ENCODE data around the gene SYT14. TPM values are rescaled to one million over a fixed set of nuclear protein-coding genes. Genes with fewer than 3 reads are reported as not detected.
"Not testable (repeated sequence)": the region's sequence is repeated elsewhere in the genome, so short reads cannot be mapped to it uniquely, and the experiment has no call there.

SYT14 gene
- polyA plus RNA-seq: under 1 TPM in 2 of 4 donors, not detected in 2; 0.13 TPM
- long read RNA-seq, donor 1: 0 reads
- long read RNA-seq, donor 2: 0 reads
- long read RNA-seq, donor 3: 0 reads
- long read RNA-seq, donor 4: 0 reads
- long read RNA-seq, donor 5: 0 reads
- long read RNA-seq, donor 6: 0 reads
- long read RNA-seq, donor 7: 0 reads
- long read RNA-seq, donor 8: 0 reads
- long read RNA-seq, donor 9: 0 reads
- long read RNA-seq, donor 10: 0 reads

GRCh38 chr1:209937996-209938959 lies at the start of gene SYT14:
Gene SYT14, plus strand, starts transcription at chr1:209938217. Its CDS starts 48 bp downstream, at chr1:209938265.
- 3 to 13% (median 12%) methylated on average over 54 to 98 of the region's 98 CpGs for WGBS, 3 donors
- DNase-seq (peak in 1 of 2 donors; percentile 21), FAIRE-seq (no peak)
- peaks cover 0 to 3% (median 2%) of the 10 kb centered on the region in 3 donors for H3K4me1 ChIP-seq (ENCODE audit: control insufficient read depth in 3 of 3, insufficient read depth in 2 of 3, low read depth in 1 of 3, low read length in 2 of 3)
- H3K27me3 ChIP-seq (ENCODE audit: control insufficient read depth in 3 of 3, insufficient read depth in 3 of 3, low read length in 3 of 3): peaks cover 0 to 11% (median 9%) of the 10 kb centered on the region in 3 donors
- H3K27ac ChIP-seq (ENCODE audit: low read depth in 1 of 3, low read length in 2 of 3): no peak within 1 kb of the TSS
- H3K9me3 ChIP-seq (ENCODE audit: control insufficient read depth in 2 of 2, insufficient read depth in 1 of 2, low read depth in 1 of 2, low read length in 1 of 2): no peaks in the 10 kb centered on the region
- peak within 1 kb of the TSS in 2 of 3 donors; percentile 7 to 29 for H3K4me3 ChIP-seq (ENCODE audit: low read depth in 1 of 3, low read length in 3 of 3)
- no peaks in the 10 kb centered on the region for H3K36me3 ChIP-seq (ENCODE audit: control insufficient read depth in 3 of 3, insufficient read depth in 2 of 3, low read depth in 1 of 3, low read length in 3 of 3)

- not testable (repeated sequence) for H3K27ac ChIP-seq (ENCODE audit: low read depth in 1 of 3, low read length in 2 of 3); H3K27me3 ChIP-seq (ENCODE audit: control insufficient read depth in 3 of 3, insufficient read depth in 3 of 3, low read length in 3 of 3); FAIRE-seq; H3K9me3 ChIP-seq (ENCODE audit: control insufficient read depth in 2 of 2, insufficient read depth in 1 of 2, low read depth in 1 of 2, low read length in 1 of 2); H3K4me1 ChIP-seq (ENCODE audit: control insufficient read depth in 3 of 3, insufficient read depth in 2 of 3, low read depth in 1 of 3, low read length in 2 of 3); H3K36me3 ChIP-seq (ENCODE audit: control insufficient read depth in 3 of 3, insufficient read depth in 2 of 3, low read depth in 1 of 3, low read length in 3 of 3); DNase-seq; H3K4me3 ChIP-seq (ENCODE audit: low read depth in 1 of 3, low read length in 3 of 3)
- WGBS, 3 donors: 86 to 87% (median 87%) methylated on average over 31 of the region's 31 CpGs
Observed at GRCh38 chr1:209888291-209889076, 49.5 kb upstream of the SYT14 start.

GRCh38 chr1:209889077-209889418 lies 49.0 kb upstream of the SYT14 start:
- peaks cover 0 to 6% (median 0%) of the 10 kb centered on the region in 3 donors for H3K4me1 ChIP-seq (ENCODE audit: control insufficient read depth in 3 of 3, insufficient read depth in 2 of 3, low read depth in 1 of 3, low read length in 2 of 3)
- 89 to 93% (median 92%) methylated on average over 27 to 35 of the region's 35 CpGs for WGBS, 3 donors
- no peak overlapping the region for H3K27ac ChIP-seq (ENCODE audit: low read depth in 1 of 3, low read length in 2 of 3)
- FAIRE-seq (no peak), DNase-seq (no peak)
- peaks cover 0 to 4% of the 10 kb centered on the region in 2 donors for H3K9me3 ChIP-seq (ENCODE audit: control insufficient read depth in 2 of 2, insufficient read depth in 1 of 2, low read depth in 1 of 2, low read length in 1 of 2)
- H3K36me3 ChIP-seq (ENCODE audit: control insufficient read depth in 3 of 3, insufficient read depth in 2 of 3, low read depth in 1 of 3, low read length in 3 of 3): no peaks in the 10 kb centered on the region
- no peak overlapping the region for H3K4me3 ChIP-seq (ENCODE audit: low read depth in 1 of 3, low read length in 3 of 3)
- H3K27me3 ChIP-seq (ENCODE audit: control insufficient read depth in 3 of 3, insufficient read depth in 3 of 3, low read length in 3 of 3): peaks cover 0 to 3% (median 0%) of the 10 kb centered on the region in 3 donors

GRCh38 chr1:209890641-209891330 lies 47.2 kb upstream of the SYT14 start:
- WGBS, 3 donors: 61 to 71% (median 61%) methylated on average over 3 of the region's 3 CpGs
- Histone ChIP-seq H3K36me3 (ENCODE audit: control insufficient read depth in 3 of 3, insufficient read depth in 2 of 3, low read depth in 1 of 3, low read length in 3 of 3) (no peaks in the 10 kb centered on the region), H3K27ac (ENCODE audit: low read depth in 1 of 3, low read length in 2 of 3) (no peak overlapping the region), H3K4me1 (ENCODE audit: control insufficient read depth in 3 of 3, insufficient read depth in 2 of 3, low read depth in 1 of 3, low read length in 2 of 3) (no peaks in the 10 kb centered on the region), H3K9me3 (ENCODE audit: control insufficient read depth in 2 of 2, insufficient read depth in 1 of 2, low read depth in 1 of 2, low read length in 1 of 2) (peaks cover 0 to 4% of the 10 kb centered on the region in 2 donors), H3K4me3 (ENCODE audit: low read depth in 1 of 3, low read length in 3 of 3) (no peak overlapping the region), H3K27me3 (ENCODE audit: control insufficient read depth in 3 of 3, insufficient read depth in 3 of 3, low read length in 3 of 3) (peaks cover 0 to 3% (median 0%) of the 10 kb centered on the region in 3 donors)
- DNase-seq (no peak), FAIRE-seq (no peak)

GRCh38 chr1:209893751-209894150 lies 44.3 kb upstream of the SYT14 start:
- Histone ChIP-seq H3K27me3 (ENCODE audit: control insufficient read depth in 3 of 3, insufficient read depth in 3 of 3, low read length in 3 of 3) (peaks cover 0 to 3% (median 0%) of the 10 kb centered on the region in 3 donors), H3K36me3 (ENCODE audit: control insufficient read depth in 3 of 3, insufficient read depth in 2 of 3, low read depth in 1 of 3, low read length in 3 of 3) (no peaks in the 10 kb centered on the region), H3K27ac (ENCODE audit: low read depth in 1 of 3, low read length in 2 of 3) (no peak overlapping the region), H3K4me3 (ENCODE audit: low read depth in 1 of 3, low read length in 3 of 3) (no peak overlapping the region), H3K4me1 (ENCODE audit: control insufficient read depth in 3 of 3, insufficient read depth in 2 of 3, low read depth in 1 of 3, low read length in 2 of 3) (no peaks in the 10 kb centered on the region), H3K9me3 (ENCODE audit: control insufficient read depth in 2 of 2, insufficient read depth in 1 of 2, low read depth in 1 of 2, low read length in 1 of 2) (no peaks in the 10 kb centered on the region)
- 89 to 93% (median 91%) methylated on average over 6 of the region's 6 CpGs for WGBS, 3 donors
- FAIRE-seq: no peak
- no peak for DNase-seq

- no peaks in the 10 kb centered on the region for H3K9me3 ChIP-seq (ENCODE audit: control insufficient read depth in 2 of 2, insufficient read depth in 1 of 2, low read depth in 1 of 2, low read length in 1 of 2)
- peaks cover 0 to 3% (median 0%) of the 10 kb centered on the region in 3 donors for H3K27me3 ChIP-seq (ENCODE audit: control insufficient read depth in 3 of 3, insufficient read depth in 3 of 3, low read length in 3 of 3)
- H3K27ac ChIP-seq (ENCODE audit: low read depth in 1 of 3, low read length in 2 of 3): no peak overlapping the region
- FAIRE-seq (no peak), DNase-seq (no peak)
- H3K4me3 ChIP-seq (ENCODE audit: low read depth in 1 of 3, low read length in 3 of 3): no peak overlapping the region
- 37 to 44% (median 42%) methylated on average over 4 of the region's 4 CpGs for WGBS, 3 donors
- H3K4me1 ChIP-seq (ENCODE audit: control insufficient read depth in 3 of 3, insufficient read depth in 2 of 3, low read depth in 1 of 3, low read length in 2 of 3): no peaks in the 10 kb centered on the region
- no peaks in the 10 kb centered on the region for H3K36me3 ChIP-seq (ENCODE audit: control insufficient read depth in 3 of 3, insufficient read depth in 2 of 3, low read depth in 1 of 3, low read length in 3 of 3)
Observed at GRCh38 chr1:209895709-209896108, 42.3 kb upstream of the SYT14 start.

GRCh38 chr1:209896346-209896745 lies 41.7 kb upstream of the SYT14 start:
- Histone ChIP-seq H3K36me3 (ENCODE audit: control insufficient read depth in 3 of 3, insufficient read depth in 2 of 3, low read depth in 1 of 3, low read length in 3 of 3) (no peaks in the 10 kb centered on the region), H3K27ac (ENCODE audit: low read depth in 1 of 3, low read length in 2 of 3) (no peak overlapping the region), H3K9me3 (ENCODE audit: control insufficient read depth in 2 of 2, insufficient read depth in 1 of 2, low read depth in 1 of 2, low read length in 1 of 2) (no peaks in the 10 kb centered on the region), H3K4me1 (ENCODE audit: control insufficient read depth in 3 of 3, insufficient read depth in 2 of 3, low read depth in 1 of 3, low read length in 2 of 3) (no peaks in the 10 kb centered on the region), H3K4me3 (ENCODE audit: low read depth in 1 of 3, low read length in 3 of 3) (no peak overlapping the region), H3K27me3 (ENCODE audit: control insufficient read depth in 3 of 3, insufficient read depth in 3 of 3, low read length in 3 of 3) (peaks cover 0 to 3% (median 0%) of the 10 kb centered on the region in 3 donors)
- DNase-seq (no peak), FAIRE-seq (no peak)
- 76 to 83% (median 82%) methylated on average over 4 of the region's 4 CpGs for WGBS, 3 donors

All from small intestine (tissue), 16 donors.